D341Med (cell line): ENCODE results near the gene FBXL16.
"Not testable (repeated sequence)": the region's sequence is repeated elsewhere in the genome, so short reads cannot be mapped to it uniquely, and the experiment has no call there.

Experiments
- DNase-seq: peaks from one replicate; pipeline ENCODE4 v3.0.0; 2012; ENCODE audit warnings: low spot score

FBXL16 gene, protein sequence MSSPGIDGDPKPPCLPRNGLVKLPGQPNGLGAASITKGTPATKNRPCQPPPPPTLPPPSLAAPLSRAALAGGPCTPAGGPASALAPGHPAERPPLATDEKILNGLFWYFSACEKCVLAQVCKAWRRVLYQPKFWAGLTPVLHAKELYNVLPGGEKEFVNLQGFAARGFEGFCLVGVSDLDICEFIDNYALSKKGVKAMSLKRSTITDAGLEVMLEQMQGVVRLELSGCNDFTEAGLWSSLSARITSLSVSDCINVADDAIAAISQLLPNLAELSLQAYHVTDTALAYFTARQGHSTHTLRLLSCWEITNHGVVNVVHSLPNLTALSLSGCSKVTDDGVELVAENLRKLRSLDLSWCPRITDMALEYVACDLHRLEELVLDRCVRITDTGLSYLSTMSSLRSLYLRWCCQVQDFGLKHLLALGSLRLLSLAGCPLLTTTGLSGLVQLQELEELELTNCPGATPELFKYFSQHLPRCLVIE

DNA sequence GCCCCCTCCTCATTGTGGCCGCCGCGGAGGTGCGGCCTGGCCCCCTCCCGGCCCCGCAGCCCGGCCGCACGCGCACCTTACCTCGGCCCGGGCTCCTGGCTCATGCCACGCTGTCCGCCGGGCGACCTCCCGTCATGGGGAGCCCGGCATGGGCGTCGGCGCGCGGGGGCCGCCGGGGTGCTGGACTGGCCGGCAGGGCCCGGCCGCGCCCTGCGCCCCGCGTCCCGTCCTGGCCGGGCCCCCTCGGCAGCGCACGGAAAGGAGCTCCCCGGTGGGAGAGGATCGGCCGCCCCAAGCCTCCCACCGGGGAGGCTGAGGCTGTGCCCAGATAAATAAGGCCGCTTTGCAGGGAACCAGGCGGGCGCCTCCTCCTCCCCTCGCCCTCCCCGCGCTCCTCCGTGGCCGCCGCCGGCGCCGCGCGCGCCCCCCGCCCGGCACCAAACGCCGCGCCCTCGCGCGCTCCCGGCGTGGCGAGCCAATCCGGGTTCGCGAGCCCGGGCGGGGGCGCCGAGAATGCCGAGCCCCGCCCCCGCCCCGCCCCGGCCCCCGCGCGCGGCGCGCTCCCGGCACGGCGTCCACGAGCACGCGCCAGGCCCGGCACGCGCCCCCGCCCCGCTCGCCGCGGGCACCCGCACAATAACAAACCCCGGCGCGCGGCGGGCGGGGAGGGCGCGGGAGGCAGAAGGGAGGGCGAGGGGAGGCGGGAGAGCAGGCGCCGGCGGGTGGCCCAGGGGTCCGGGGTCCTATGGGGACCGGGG, at the start of gene FBXL16:
FBXL16 (minus strand) TSS at position 371 of the 758 bp plus-strand sequence. CDS start 8,396 bp downstream, outside the sequence.
- peak; percentile 97 for DNase-seq

DNA sequence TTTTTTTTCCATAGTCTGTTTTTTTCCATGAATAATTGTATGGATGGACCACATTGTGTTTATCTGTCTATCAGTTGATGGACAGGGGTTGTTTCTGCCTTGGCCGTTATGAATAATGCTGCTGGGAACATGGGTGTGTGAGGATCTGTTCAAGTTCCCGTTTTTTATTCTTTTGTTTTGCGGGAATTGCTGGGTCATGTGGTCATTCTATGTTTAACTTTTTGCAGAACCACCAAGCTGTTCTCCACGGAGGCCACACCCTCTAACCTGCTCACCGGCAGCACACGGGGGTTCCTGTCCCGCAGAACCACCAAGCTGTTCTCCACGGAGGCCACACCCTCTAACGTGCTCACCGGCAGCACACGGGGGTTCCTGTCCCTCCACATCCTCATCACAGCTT, 49.1 kb upstream of the FBXL16 start:
- DNase-seq: no peak

DNA sequence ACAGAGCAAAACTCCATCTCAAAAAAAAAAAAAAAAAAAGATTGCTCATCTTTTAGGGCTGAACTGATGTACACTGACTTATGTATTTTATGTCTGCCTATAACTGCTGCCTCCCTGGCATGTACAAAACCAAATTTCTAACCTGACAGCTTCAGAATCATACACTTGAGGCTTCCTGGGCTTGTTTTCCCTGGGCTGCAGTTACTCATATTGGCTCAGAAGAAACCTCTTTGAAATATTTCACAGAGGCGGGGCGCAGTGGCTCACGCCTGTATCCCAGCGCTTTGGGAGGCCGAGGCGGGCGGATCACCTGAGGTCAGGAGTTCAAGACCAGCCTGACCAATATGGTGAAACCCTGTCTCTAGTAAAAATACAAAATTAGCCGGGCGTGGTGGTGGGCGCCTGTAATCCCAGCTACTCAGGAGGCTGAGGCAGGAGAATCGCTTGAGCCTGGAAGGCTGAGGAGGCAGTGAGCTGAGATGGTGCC, 48.6 kb upstream of the FBXL16 start:
- not testable (repeated sequence) for DNase-seq

DNA sequence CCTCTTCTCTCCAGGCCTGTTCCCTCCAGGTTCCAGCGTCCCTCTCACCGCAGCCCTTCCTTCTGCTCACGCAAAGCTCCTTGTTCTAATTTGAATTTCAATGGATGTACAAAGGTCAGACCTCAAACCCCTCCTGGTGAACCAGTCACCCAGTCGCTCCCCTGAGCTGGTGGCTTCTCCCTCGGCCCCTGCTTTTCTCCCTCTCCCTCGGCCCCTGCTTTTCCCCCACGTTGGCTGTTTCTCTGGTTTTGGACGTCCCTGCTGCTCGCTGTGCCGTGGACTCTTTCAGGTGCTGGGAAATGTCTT, 46.4 kb upstream of the FBXL16 start:
- no peak for DNase-seq

DNA sequence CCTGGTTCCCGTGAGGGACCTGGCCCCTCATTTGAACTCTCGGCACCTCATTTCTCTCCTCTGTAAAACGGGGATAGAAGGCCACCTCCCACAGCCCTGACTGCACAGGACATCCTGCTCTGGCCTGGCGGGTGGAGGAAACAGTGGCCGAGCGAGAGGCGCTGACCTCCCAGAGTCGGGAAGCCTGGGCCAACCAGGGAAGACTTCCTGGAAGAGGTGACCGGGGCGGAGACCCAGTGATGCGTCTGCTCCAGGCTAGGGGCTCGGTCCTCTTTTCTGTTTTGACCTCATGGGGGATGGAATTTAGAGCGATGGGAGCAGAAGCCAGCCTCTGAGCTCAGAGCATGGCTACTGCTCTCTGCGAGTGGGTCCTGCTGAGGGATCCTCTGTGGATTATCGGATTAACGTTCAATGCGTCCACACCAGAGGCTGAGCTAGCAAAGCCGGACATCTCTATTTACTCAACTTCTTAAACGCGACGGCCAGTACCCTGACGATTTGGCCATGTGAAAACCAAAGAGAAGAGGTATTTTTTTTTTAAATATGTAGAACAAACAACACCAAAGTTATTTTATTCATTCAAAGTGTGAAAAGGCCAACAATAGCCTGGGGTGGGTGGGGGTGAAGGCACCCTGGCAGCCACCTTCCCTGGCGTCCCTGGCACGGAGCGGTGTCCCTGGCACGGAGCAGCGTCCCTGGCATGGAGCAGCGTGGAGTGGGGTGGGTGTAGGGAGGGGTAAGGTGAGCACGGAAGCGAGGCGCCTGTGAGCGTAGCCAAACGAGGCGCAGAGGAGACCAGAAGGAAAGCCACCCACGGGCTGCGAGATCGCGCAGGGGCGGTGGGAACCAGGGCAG, 45.8 kb upstream of the FBXL16 start:
- DNase-seq: no peak

DNA sequence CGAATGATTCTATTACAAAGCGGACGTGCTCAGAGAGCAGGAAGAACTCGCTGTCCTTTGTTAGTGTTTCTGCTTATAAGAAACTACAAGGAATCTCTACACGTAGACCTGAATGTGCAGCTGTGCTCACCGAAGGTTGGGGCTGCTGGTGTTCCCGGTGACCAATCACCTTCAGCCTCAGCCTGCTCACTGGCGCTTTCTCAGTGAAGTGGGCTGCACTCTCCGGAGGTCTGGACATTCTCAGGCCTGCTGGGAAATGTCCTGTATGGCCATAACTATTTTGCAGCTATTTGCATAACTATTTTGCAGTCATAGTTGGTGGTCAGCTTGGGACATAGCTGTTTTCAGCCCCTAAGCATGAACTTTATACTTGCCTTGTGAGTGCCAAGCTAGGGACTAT, 44.9 kb upstream of the FBXL16 start:
- DNase-seq: no peak

DNA sequence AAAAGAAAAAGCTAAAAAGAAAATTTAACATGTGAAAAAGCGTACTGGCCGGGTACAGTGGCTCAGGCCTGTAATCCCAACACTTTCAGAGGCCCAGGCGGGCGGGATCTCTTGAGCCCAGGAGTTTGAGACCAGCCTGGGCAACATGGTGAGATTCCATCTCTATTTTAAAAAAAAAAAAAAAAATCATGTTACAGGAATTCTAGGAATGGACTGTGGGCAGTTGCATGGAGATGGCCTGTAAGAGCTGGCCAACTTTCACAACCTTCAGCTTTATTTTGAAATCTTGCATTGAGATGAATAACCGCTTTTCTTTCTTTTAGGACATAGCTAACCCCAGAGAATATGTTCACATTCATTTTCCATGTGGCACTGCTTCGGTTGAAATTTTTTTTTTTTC, 43.4 kb upstream of the FBXL16 start:
- DNase-seq: no peak

DNA sequence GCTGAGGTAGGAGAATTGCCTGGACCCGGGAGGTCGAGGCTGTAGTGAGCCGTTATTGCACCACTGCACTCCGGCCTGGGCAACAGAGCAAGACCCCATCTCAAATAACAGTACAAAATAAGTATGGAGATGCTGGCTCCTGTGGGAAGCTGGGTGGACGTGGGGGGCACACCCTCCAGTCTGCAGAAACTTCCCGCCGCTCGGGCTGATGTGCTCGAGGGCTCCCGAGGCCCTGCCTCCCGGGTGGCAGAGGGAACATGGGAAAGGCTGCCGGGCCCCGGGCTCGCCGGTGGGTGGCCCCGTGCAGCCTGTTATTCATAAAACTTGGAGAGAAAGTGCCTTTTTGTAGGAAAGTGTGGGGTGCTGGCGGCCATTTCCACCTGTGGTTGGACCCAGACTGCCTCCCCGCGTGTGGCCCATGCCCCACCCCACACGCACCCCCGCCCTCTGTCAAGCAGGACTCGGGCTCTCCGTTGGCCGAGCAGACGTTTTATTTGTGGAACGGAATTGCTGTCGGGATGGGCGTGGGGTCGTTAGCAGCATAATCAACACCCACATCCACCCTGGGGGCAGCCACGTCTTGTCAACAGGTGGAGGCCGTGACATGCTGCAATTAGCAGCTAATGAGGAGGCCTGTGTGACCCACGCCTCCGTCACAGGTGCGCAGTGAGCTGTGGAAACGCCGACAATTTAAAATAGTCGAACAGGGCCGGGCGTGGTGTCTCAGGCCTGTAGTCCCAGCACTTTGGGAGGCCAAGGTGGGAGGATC, 42.6 kb upstream of the FBXL16 start:
- no peak for DNase-seq

DNA sequence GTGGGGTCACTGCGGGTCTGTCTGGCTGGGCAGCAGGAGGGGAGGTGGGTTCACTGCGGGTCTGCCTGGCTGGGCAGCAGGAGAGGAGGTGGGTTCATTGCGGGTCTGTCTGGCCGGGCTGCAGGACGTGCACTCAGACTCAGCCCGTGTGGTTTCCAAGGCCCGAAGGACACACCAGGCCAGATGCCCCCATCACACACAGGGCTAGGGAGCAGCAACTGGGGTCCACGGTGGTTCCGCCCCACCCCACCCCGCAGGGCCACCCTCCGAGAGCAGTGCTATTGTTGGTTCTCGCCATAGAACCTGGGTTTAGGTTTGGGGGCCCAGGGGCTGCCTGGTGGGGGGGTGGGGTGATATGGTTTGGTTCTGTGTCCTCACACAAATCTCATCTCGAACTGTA, 41.0 kb upstream of the FBXL16 start:
- no peak for DNase-seq

DNA sequence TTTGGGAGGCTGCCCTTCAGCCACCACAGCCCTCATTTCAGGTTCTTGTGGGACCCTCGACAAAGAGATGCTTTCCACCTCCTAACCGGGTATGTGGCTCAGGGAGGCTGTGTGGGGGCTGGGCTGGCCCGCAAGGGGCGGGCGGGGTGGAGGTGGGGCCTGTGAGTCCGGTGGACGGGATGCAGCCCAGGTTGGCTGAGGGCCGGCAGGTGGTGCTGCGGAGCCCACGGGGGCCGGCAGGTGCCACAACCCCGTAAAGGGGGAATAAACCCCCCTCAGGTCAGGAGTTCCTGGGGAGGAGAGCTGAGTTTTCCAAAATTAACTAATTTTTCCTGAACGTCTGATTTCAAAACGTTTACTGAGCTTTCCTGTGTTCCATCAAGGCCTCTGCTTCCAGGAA, 40.1 kb upstream of the FBXL16 start:
- peak; percentile 69 for DNase-seq

DNA sequence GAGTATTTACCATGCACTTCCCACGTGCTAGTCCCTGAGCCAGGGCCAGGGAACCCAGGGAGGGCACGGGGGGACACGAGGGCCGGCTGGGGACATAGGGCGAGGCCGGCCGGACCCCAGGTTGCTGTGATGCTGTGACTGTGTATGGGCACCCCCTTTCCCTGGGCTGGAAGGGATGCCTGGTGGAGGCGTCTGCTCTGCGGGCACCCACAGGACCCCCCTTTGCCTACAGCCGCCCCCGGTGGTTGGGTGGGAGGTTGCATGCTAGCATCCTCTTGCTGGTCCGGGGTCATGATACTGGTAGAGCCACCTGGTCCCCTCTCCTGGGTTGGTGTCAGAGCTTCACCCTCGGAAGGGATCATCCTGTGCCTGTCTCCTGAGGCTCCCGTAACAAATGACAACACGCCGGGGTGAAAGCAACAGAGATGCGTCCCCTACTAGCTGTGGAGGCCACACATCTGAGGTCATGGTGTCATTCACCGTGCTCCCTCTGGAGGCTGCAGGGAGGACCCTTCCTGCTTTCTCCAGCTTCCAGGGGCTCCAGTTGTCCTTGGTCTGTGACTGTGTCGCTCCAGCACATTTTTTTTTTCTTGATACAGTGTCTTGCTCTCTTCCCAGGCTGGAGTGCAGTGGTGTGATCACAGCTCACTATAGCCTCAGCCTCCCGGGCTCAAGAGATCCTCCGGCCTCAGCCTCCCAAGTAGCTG, 38.3 kb upstream of the FBXL16 start:
- DNase-seq: peak; percentile 47

DNA sequence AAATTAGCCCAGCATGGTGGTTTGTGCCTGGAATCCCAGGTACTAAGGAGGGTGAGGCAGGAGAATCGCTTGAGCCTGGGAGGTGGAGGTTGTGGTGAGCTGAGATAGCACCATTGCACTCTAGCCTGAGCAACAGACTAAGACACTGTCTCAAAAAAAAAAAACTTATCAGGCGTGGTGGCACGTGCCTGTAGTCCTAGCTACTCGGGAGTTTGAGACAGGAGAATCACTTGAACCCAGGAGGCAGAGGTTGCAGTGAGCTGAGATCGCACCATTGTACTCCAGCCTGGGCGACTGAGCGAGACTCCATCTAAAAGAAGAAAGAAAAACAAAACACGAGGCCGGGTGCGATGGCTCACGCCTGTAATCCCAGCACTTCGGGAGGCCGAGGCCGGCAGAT, 37.3 kb upstream of the FBXL16 start:
- not testable (repeated sequence) for DNase-seq

DNA sequence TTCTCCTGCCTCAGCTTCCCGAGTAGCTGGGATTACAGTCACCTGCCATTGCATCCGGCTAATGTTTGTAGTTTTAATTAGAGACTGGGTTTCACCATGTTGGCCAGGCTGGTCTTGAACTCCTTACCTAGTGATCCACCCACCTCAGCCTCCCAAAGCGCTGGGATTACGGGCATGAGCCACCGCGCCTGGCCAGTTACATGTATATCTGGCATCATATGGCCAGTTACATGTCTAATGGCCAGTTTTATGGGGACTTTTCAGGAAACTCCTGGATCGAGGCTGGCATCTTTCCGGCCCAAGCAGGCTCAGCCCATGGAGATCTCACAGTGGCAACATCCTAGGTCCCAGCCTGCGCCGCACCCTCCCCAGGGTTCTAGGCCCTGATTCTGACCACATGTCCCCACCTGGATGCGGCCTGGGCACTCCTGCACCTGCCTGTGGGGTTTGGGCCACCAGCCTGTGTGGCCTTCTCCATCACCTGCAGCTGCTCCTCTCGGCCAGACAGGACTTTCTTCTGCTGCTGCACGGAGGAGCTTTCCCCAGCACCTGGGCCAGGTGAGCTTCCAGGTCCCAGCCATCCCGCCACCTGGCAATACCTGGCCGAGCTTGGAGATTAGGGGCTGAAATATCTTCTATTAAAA, 36.5 kb upstream of the FBXL16 start:
- DNase-seq: no peak

DNA sequence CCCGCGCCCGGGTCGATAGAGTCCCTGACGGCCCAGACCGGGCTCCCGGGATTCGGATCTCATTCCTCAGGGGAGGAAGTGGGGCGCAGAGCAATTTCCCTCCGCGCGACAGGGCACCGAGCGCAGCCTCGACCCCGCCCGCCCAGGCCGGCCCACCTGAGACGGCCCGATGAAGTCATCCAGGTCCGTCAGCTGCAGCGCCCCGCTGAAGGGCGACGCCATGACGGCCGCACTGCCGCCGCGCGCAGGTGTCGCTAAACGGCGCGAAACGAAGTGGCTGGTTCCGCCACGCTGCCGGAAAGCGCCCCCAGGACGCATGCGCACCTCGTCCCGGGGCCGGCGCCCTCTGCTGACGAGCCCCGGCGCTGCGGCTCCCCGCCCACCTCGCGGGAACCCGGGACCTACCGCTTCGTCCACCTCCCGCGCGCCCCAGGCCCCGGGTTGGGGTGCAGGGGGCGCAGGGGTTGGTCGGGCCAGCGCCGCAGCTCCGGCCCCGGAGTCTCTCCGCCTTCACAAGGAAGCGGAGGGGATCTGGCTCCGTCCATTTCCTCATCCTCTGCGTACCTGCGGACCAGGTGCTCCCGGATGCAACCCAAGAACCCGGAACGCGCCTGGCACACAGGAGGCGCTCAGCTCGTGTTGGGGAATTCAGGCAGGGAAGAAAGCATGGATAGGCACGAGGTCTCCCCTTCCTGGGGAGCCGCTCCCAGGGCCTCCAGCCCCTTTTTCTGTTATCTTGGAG, 35.3 kb upstream of the FBXL16 start, which contains the start of gene CIAO3:
CIAO3 (minus strand) TSS at position 234 of the 742 bp plus-strand sequence; CDS start at position 222, 12 bp downstream.
- peak; percentile 98 for DNase-seq

DNA sequence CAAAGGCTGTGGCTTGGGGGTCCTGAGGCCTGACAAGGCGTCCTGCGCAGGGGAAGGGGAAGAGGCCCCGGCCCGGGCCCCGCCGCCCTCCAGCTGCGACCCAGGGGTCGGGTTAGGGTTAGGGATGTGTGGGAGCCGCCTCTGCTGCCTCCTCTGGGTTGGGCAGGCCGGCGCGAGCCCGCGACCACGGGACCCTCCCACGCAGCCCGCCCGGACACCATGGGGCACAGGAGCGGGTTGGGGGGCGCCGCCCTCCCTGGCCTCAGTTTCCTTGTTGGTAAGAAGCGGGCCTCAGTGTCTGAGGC, 34.8 kb upstream of the FBXL16 start:
- no peak for DNase-seq

DNA sequence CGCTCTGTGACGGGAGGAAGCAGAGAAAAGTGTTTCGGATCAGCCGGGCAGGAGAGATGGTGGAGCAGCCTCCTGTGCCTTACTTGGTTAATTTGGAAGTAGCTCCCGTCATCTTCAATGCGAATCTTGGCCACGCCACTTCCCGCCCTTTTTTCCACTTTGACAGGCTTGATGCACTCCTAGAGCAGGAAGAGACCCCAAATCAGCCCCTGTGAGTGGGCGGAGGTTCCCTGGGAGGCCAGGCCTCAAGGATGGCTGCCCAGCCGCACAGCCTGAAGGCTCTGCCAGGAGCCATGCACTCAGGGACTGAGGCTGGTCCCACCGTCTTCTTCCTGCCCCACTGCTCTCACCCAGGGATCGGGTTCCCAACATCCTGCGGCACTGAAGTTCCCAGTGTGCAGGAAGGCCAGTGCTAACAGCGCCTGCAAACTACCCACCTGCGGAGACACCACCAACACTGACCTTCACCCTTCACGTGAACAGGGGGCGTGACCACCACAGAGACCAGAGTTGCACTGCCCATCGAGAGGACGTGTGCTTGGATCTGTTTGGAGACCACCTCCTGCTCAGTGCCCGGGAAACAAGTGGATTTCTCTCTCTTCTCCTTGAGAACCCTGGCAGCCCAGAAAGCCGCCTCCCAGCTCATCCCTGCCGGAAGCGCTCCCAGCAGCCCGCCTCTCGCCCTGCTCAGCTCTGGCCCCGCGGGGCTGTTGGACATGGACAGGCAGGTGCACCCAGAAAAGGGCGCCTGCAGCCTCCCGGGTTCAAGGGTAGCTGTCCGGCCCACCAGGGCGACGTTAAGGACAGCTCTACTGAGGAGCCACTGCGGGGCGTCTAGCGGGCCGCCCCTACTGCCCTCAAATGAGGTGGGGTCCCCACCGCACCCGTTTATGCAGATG, 34.2 kb upstream of the FBXL16 start:
- DNase-seq: no peak

DNA sequence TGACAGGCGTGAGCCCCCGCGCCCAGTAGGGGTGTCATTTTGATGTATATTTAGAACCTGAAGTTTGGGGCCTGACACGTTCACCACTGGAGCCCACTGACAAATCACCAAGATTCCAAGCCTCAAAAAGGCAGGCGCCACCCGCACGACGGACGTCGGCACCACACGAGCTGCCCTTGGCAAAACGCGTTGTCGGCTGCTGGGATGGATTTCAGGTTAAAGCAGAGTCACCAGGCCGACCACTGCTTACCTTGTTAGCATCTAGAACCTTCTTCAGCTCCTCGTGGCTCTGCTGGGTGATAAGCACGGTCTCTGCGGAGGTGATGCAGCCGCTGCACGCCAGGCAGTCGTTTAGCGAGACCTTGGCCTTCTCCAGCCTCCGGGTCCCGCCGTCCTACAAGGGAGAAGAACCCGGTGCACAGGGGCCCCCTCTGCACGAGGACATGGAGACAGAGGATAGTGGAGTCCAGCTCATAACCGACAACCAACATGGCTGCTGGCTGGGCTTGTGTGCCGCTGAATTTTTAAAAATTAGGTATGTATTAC, 31.4 kb upstream of the FBXL16 start:
- no peak for DNase-seq

DNA sequence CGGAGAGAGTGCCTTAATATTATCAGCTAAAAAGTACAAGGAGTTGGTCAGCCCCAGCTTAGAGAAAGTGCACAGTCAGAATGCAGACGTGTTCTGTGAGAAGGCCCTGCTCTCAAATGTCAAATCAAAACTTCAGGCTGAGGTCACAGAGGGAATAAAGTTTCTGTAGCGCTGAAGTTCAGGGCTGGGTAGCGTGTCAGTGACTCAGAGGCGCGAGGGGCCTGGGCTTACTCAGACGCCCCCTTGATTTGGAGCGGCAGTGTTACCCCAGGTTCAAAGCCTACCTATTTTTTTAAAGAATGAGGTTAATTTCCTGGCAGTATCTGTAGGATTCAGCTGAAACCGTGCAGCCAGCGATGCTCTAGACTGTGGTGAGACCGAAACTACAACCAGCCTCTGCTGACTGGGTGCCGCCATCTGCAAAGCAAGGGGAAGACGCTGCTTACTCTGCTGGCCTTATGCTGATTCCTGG, 30.4 kb upstream of the FBXL16 start:
- DNase-seq: no peak
